K562 (cell line): ENCODE data around the gene AMBRA1. TPM values are rescaled to one million over a fixed set of nuclear protein-coding genes. Genes with fewer than 3 reads are reported as not detected.

Experiments
- ARHGAP35 ChIP-seq: fragments of 450-650 bp; IDR thresholded peaks from 2 replicates; pipeline ENCODE4 v1.6.1; 2018; ENCODE audit not compliant: partially characterized antibody
- DMBX1 ChIP-seq: fragments of 250-450 bp; sonication (Bioruptor Pico); IDR thresholded peaks from 2 replicates; pipeline ENCODE4 v1.8.0; 2022; ENCODE audit warnings: inconsistent platforms, mild to moderate bottlenecking, moderate library complexity, borderline replicate concordance
- ETV5 ChIP-seq: sonication (generic); formaldehyde crosslinking; IDR thresholded peaks from 2 replicates; pipeline ENCODE4 v1.4.0; 2020; ENCODE audit warnings: low read depth, mild to moderate bottlenecking, missing genetic modification reagents
- FOXO4 ChIP-seq: fragments of 450-650 bp; formaldehyde crosslinking; IDR thresholded peaks from 2 replicates; pipeline ENCODE4 v1.4.0; 2020; ENCODE audit warnings: mild to moderate bottlenecking, moderate library complexity
- HNRNPL ChIP-seq: fragments of 200-400 bp; formaldehyde crosslinking; IDR thresholded peaks from 2 replicates; pipeline ENCODE4 v1.6.1; 2017; ENCODE audit warnings: low read depth, mild to moderate bottlenecking, low read length
- HSF4 ChIP-seq: fragments of 250-450 bp; sonication (Bioruptor Pico); IDR thresholded peaks from 2 replicates; pipeline ENCODE4 v2.1.2; 2022; ENCODE audit warnings: mild to moderate bottlenecking, moderate library complexity, borderline replicate concordance
- MTA3 ChIP-seq: fragments of 450-650 bp; formaldehyde crosslinking; IDR thresholded peaks from 2 replicates; pipeline ENCODE4 v1.6.1; 2017; ENCODE audit warnings: mild to moderate bottlenecking, borderline replicate concordance
- NCOA2 ChIP-seq, 2 experiments: fragments of 450-650 bp; IDR thresholded peaks; 2 replicates each; pipeline ENCODE4 v1.6.1; 2018; ENCODE audit warnings: mild to moderate bottlenecking in 2 of 2, moderate library complexity in 1 of 2; ENCODE audit not compliant: partially characterized antibody in 2 of 2
- PBX2 ChIP-seq, 2 experiments: IDR thresholded peaks in 1 of 2; conservative IDR thresholded peaks in 1 of 2; 2 replicates each; pipeline ENCODE4 v1.6.1; 2016; ENCODE audit warnings: low read depth in 2 of 2, mild to moderate bottlenecking in 1 of 2, missing compliant biosample characterization in 1 of 2, missing genetic modification characterization in 1 of 2, moderate library complexity in 1 of 2
- PHF20 ChIP-seq: fragments of 450-650 bp; IDR thresholded peaks from 2 replicates; pipeline ENCODE4 v1.6.1; 2018; ENCODE audit not compliant: partially characterized antibody
- POLR2AphosphoS2 ChIP-seq: IDR thresholded peaks from 2 replicates; pipeline ENCODE4 v1.6.1; 2012; ENCODE audit warnings: low read length, improper control_type of control experiment
- POLR2B ChIP-seq: fragments of 450-650 bp; IDR thresholded peaks from 2 replicates; pipeline ENCODE4 v1.6.1; 2018; ENCODE audit warnings: low read depth; ENCODE audit not compliant: partially characterized antibody
- RBBP5 ChIP-seq: fragments of 200-600 bp; sonication (generic); IDR thresholded peaks from 2 replicates; pipeline ENCODE4 v1.6.1; 2012; ENCODE audit warnings: borderline replicate concordance, mild to moderate bottlenecking, low read length, control low read depth, inconsistent platforms; ENCODE audit not compliant: insufficient read depth, poor library complexity, severe bottlenecking
- SAFB2 ChIP-seq: fragments of 200-400 bp; formaldehyde crosslinking; IDR thresholded peaks from 2 replicates; pipeline ENCODE4 v1.6.1; 2018; ENCODE audit warnings: borderline replicate concordance, low read length, low read depth, moderate library complexity; ENCODE audit not compliant: severe bottlenecking
- SMAD3 ChIP-seq: fragments of 450-650 bp; formaldehyde crosslinking; conservative IDR thresholded peaks from 2 replicates; pipeline ENCODE4 v1.4.0; 2020; ENCODE audit warnings: mild to moderate bottlenecking
- TOE1 ChIP-seq, 2 experiments: fragments of 450-650 bp in 1 of 2; sonication (generic) in 1 of 2; formaldehyde crosslinking in 1 of 2; IDR thresholded peaks; 2 replicates each; pipeline versions ENCODE4 v1.7.1 to v1.8.0; 2016 to 2022; ENCODE audit warnings: borderline replicate concordance in 2 of 2, mild to moderate bottlenecking in 2 of 2, antibody characterized with exemption in 1 of 2, inconsistent platforms in 1 of 2, low read depth in 1 of 2, missing genetic modification reagents in 1 of 2, moderate library complexity in 1 of 2
- ZNF224 ChIP-seq: sonication (generic); formaldehyde crosslinking; IDR thresholded peaks from 2 replicates; pipeline ENCODE4 v1.8.0; 2022; ENCODE audit warnings: mild to moderate bottlenecking, missing genetic modification reagents
- ZNF384 ChIP-seq: IDR thresholded peaks from 2 replicates; pipeline ENCODE4 v1.6.1; 2012; ENCODE audit warnings: low read depth, low read length, improper control_type of control experiment
- ZNF740 ChIP-seq, 3 experiments: fragments of 200-800 bp in 1 of 3; sonication (Bioruptor generic) in 1 of 3; sonication (generic) in 1 of 3; formaldehyde crosslinking in 1 of 3; IDR thresholded peaks; 2 replicates each; pipeline versions ENCODE4 v1.6.1 to v1.8.0; 2016 to 2022; ENCODE audit warnings: mild to moderate bottlenecking in 2 of 3, missing compliant biosample characterization in 2 of 3, missing genetic modification characterization in 2 of 3, missing genetic modification reagents in 1 of 3
- ZSCAN32 ChIP-seq: fragments of 450-650 bp; formaldehyde crosslinking; IDR thresholded peaks from 2 replicates; pipeline ENCODE4 v1.4.0; 2020; ENCODE audit warnings: mild to moderate bottlenecking, moderate library complexity
- polyA plus RNA-seq, 8 experiments: library from polyadenylated mRNA; depleted of rRNA in 4 of 8; stranded (reverse) in 5 of 8; unstranded in 3 of 8; fragments of >200 nt; fragmentation: Nextera tagmentation in 2 of 8; fragmentation: Illumina TruSeq in 1 of 8; extraction: Ambion mirVana in 2 of 8; extraction: Trizol in 1 of 8; gene quantifications; 2 replicates each; pipeline versions ENCODE4 v1.2.1 to v1.2.3, GENCODE V29; 2011 to 2014; ENCODE audit warnings: inconsistent platforms in 1 of 8, missing spikeins in 1 of 8
- total RNA-seq, 7 experiments: library from RNA; depleted of rRNA in 6 of 7; stranded (reverse); fragments of >200 nt in 6 of 7; fragmentation: Illumina TruSeq in 2 of 7; extraction: Trizol in 2 of 7; gene quantifications; 2 replicates each; pipeline versions ENCODE4 v1.2.1 to v1.2.3, GENCODE V29; 2011 to 2021; ENCODE audit warnings: low replicate concordance in 1 of 7

The AMBRA1 gene
- total and polyA plus RNA-seq, 9 of the 15 experiments (the other 6 are each of a cell fraction or from before 2014, with no cell fraction given) = 0.15 to 24.5 (median 13.0) TPM

GRCh38 chr11:46617134-46617971 lies 23.5 kb upstream of the AMBRA1 start, which contains the start of the genes ATG13 and HARBI1 (continued):
- peak; percentile 97 for TF ChIP-seq ZNF740 (CRISPR knock-in tag; IDR thresholded peaks at IDR 0.05)
- TF ChIP-seq ZNF740 (tag; IDR thresholded peaks at IDR 0.05) = peak in 1 of 2 experiments; percentile 100; a peak in 2 of 4 replicates
- no peak for TF ChIP-seq FOXO4 (CRISPR knock-in tag)
- TF ChIP-seq PBX2 (CRISPR knock-in tag; IDR thresholded peaks at IDR 0.05; ENCODE audit: low read depth) = no peak
- TF ChIP-seq PBX2 (tag; conservative IDR thresholded peaks at IDR 0.05; ENCODE audit: low read depth) = no peak
- no peak for TF ChIP-seq SAFB2
- no peak for TF ChIP-seq ARHGAP35
- TF ChIP-seq ZNF384 = 0 out of 2 replicates have a peak, but pooled peaks have one; percentile 24
- peak; percentile 54; the same call in 1 of the 2 replicates for TF ChIP-seq SMAD3 (CRISPR knock-in tag)
- no peak for TF ChIP-seq HNRNPL
- TF ChIP-seq NCOA2 (IDR thresholded peaks at IDR 0.05; ENCODE audit: partially characterized antibody in 2 of 2) = no peak
- TF ChIP-seq TOE1 (IDR thresholded peaks at IDR 0.05; ENCODE audit: borderline replicate concordance) = peak; percentile 93
- TF ChIP-seq TOE1 (CRISPR knock-in tag; IDR thresholded peaks at IDR 0.05; ENCODE audit: borderline replicate concordance, low read depth) = no peak
- peak; percentile 53 for TF ChIP-seq PHF20
- no peak for TF ChIP-seq ZNF224
- peak; percentile 58 for TF ChIP-seq POLR2B
- no peak for TF ChIP-seq POLR2AphosphoS2
- TF ChIP-seq MTA3 = peak; percentile 78; the same call in 1 of the 2 replicates
- peak; percentile 80; the same call in 1 of the 2 replicates for TF ChIP-seq ETV5 (CRISPR knock-in tag)
- TF ChIP-seq DMBX1 (CRISPR knock-in tag) = no peak
- TF ChIP-seq RBBP5 = peak; percentile 92
- no peak for TF ChIP-seq ZSCAN32 (CRISPR knock-in tag)
- no peak for TF ChIP-seq HSF4 (CRISPR knock-in tag)
